Prostate gland (tissue), 2 donors: Measurements from ENCODE around the gene RCAN3. TPM values are rescaled to one million over a fixed set of nuclear protein-coding genes. Genes with fewer than 3 reads are reported as not detected.

ENCODE experiments used
- DNase-seq: peaks from one replicate; pipeline ENCODE4 v3.0.0-alpha.2; 2019; ENCODE audit warnings: low spot score
- H3K27ac ChIP-seq, 2 donors: fragments of 200-600 bp; sonication (generic); 2 replicates each; pipeline ENCODE4 v1.5.1; 2017 to 2019
- H3K27me3 ChIP-seq: fragments of 200-600 bp; sonication (generic); replicated peaks from 2 replicates; pipeline ENCODE4 v1.5.1; 2019; ENCODE audit not compliant: insufficient read depth
- H3K36me3 ChIP-seq, 2 donors: fragments of 200-600 bp; sonication (generic); 1 replicate in 1 of 2; 2 replicates in 1 of 2; pipeline versions ENCODE4 v1.5.1 to v1.8.1; 2017 to 2019
- H3K4me1 ChIP-seq: fragments of 200-600 bp; sonication (generic); replicated peaks from 2 replicates; pipeline ENCODE4 v1.5.1; 2019
- H3K4me3 ChIP-seq, 2 donors: fragments of 200-600 bp; sonication (generic); 2 replicates each; pipeline ENCODE4 v1.5.1; 2017 to 2019
- H3K9me3 ChIP-seq: fragments of 200-600 bp; sonication (generic); 2 replicates; pipeline ENCODE4 v1.5.1; 2017
- POLR2A ChIP-seq: fragments of 450-650 bp; IDR thresholded peaks from one replicate; pipeline ENCODE4 v1.6.1; 2016; ENCODE audit warnings: antibody characterized with exemption, mild to moderate bottlenecking
- POLR2AphosphoS5 ChIP-seq: sonication (generic); formaldehyde crosslinking; IDR thresholded peaks from one replicate; pipeline ENCODE4 v1.6.1; 2017; ENCODE audit warnings: antibody characterized with exemption
- WGBS: methylation state at CpG from one replicate; pipeline ENCODE4 v1.1.5; 2018; 5-methylcytosine and 5-hydroxymethylcytosine counted together
- intact Hi-C: fragments of 100-400 bp; cut with DNase I; formaldehyde crosslinking; loops from one replicate; pipeline ENCODE4 v1.14.2; 2022
- total RNA-seq, 2 donors: library from RNA; depleted of rRNA; stranded (reverse); fragments of >200 nt; gene quantifications; one replicate each; pipeline ENCODE4 v1.1.0, GENCODE V29; 2016
- TF ChIP-seq, protein P1 (sequence below), 4 experiments: fragments of 200-600 bp in 2 of 4; fragments of 450-650 bp in 2 of 4; sonication (generic) in 2 of 4; IDR thresholded peaks; 1 replicate in 3 of 4; 2 replicates in 1 of 4; pipeline ENCODE4 v1.5.1; 2016 to 2019; ENCODE audit warnings: antibody characterized with exemption in 4 of 4, mild to moderate bottlenecking in 2 of 4, moderate library complexity in 2 of 4

Gene RCAN3
- total RNA-seq, 2 donors from 2014 or later = 50.8 to 238 TPM

GRCh38 chr1:24586119-24586518 lies 83.5 kb downstream of the RCAN3 start:
- Histone ChIP-seq H3K36me3 (no peaks in the 10 kb centered on the region), H3K4me1 (no peaks in the 10 kb centered on the region), H3K27me3 (no peaks in the 10 kb centered on the region), H3K4me3 (no peak overlapping the region), H3K27ac (no peak overlapping the region), H3K9me3 (no peaks in the 10 kb centered on the region)
- DNase-seq = no peak
- WGBS = 84% methylated on average over 10 of the region's 10 CpGs
- intact Hi-C loops = no loop called here
- TF ChIP-seq POLR2AphosphoS5 (no peak), POLR2A (no peak)
- TF ChIP-seq, protein P1, sequence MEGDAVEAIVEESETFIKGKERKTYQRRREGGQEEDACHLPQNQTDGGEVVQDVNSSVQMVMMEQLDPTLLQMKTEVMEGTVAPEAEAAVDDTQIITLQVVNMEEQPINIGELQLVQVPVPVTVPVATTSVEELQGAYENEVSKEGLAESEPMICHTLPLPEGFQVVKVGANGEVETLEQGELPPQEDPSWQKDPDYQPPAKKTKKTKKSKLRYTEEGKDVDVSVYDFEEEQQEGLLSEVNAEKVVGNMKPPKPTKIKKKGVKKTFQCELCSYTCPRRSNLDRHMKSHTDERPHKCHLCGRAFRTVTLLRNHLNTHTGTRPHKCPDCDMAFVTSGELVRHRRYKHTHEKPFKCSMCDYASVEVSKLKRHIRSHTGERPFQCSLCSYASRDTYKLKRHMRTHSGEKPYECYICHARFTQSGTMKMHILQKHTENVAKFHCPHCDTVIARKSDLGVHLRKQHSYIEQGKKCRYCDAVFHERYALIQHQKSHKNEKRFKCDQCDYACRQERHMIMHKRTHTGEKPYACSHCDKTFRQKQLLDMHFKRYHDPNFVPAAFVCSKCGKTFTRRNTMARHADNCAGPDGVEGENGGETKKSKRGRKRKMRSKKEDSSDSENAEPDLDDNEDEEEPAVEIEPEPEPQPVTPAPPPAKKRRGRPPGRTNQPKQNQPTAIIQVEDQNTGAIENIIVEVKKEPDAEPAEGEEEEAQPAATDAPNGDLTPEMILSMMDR (IDR thresholded peaks at IDR 0.05) = no peak

DNA sequence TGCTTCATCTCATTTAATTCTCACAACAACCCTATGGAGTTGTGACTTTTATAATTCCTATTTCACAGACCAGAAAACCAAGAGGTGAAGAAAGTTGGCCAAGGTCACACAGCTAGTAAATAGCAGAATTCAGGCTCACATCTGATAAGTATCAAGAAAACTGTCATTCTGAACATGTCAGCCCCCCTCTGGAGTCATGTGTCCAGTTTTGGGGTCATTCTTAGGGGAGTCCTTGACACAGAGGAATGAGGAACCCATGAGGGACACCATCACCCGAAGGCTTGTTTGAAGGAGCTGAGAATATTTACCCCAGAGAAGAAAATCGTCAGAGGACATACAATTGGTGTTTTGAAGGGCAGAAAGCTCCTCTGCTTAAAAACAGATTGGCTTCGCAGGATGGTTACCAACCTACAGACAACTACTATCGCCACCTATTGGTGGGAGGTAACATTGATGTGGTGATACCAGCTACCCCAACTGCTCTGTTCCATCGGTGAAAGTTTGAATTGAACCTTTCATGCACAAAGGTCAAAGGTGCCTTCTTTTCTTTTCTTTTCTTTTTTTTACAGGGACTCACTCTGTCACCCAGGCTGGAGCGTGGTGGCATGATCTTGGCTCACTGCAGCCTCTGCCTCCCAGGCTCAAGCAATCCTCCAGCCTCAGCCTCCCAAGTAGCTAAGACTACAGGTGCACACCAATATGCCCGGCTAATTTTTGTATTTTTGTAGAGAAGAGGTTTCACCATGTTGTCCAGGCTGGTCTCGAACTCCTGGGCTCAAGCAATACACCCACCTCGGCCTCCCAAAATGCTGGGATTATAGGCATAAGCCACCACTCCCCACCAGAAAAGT lies 84.6 kb downstream of the RCAN3 start:
- no peaks in the 10 kb centered on the region for H3K4me1 ChIP-seq
- H3K4me3 ChIP-seq = no peak overlapping the region
- H3K36me3 ChIP-seq = no peaks in the 10 kb centered on the region
- peak; percentile 65 for DNase-seq
- TF ChIP-seq, protein P1 (IDR thresholded peaks at IDR 0.05) = peak; percentile 38 to 77 (median 72)
- TF ChIP-seq POLR2A = no peak
- TF ChIP-seq POLR2AphosphoS5 = peak; percentile 50
- intact Hi-C loops = no loop called here
- no peaks in the 10 kb centered on the region for H3K9me3 ChIP-seq
- no peaks in the 10 kb centered on the region for H3K27me3 ChIP-seq
- 36% methylated on average over 9 of the region's 9 CpGs for WGBS
- H3K27ac ChIP-seq = no peak overlapping the region

GRCh38 chr1:24588573-24588972 lies 85.9 kb downstream of the RCAN3 start:
- WGBS = 63% methylated on average over 5 of the region's 5 CpGs
- no peak for DNase-seq

GRCh38 chr1:24589200-24589599 lies 86.6 kb downstream of the RCAN3 start:
- Histone ChIP-seq H3K9me3 (no peaks in the 10 kb centered on the region), H3K4me1 (no peaks in the 10 kb centered on the region), H3K36me3 (no peaks in the 10 kb centered on the region), H3K27ac (no peak overlapping the region), H3K4me3 (no peak overlapping the region), H3K27me3 (no peaks in the 10 kb centered on the region)
- no peak for TF ChIP-seq POLR2AphosphoS5
- no peak for TF ChIP-seq POLR2A
- TF ChIP-seq, protein P1 (IDR thresholded peaks at IDR 0.05) = no peak
- DNase-seq = no peak
- WGBS = 65% methylated on average over 3 of the region's 3 CpGs
- intact Hi-C loops = no loop called here

More at GRCh38 chr1:24588573-24588972, 85.9 kb downstream of the RCAN3 start:
- H3K36me3 ChIP-seq = no peaks in the 10 kb centered on the region
- TF ChIP-seq POLR2A (no peak), POLR2AphosphoS5 (no peak)
- TF ChIP-seq, protein P1 (IDR thresholded peaks at IDR 0.05) = no peak
- no peak overlapping the region for H3K4me3 ChIP-seq
- H3K27me3 ChIP-seq = no peaks in the 10 kb centered on the region
- intact Hi-C loops = no loop called here
- H3K9me3 ChIP-seq = no peaks in the 10 kb centered on the region
- H3K4me1 ChIP-seq = no peaks in the 10 kb centered on the region
- H3K27ac ChIP-seq = no peak overlapping the region

Other genes starting within 250 kb of the RCAN3 start
- 1 to 10 TPM; 8.1 to 8.4 TPM for gene GRHL3, start 183.5 kb upstream of the RCAN3 start, total RNA-seq
- gene STPG1, start 89.1 kb upstream of the RCAN3 start, total RNA-seq = 10 to 100 TPM in 1 of 2 donors, 1 to 10 TPM in 1; 9.8 to 10.8 TPM
- gene NIPAL3, start 87.0 kb upstream of the RCAN3 start, total RNA-seq = 100 to 1,000 TPM; 125 to 350 TPM
- gene NCMAP, start 53.3 kb downstream of the RCAN3 start, total RNA-seq = 1 to 10 TPM; 2.0 to 7.7 TPM
- 100 to 1,000 TPM; 119 to 147 TPM for gene SRRM1, start 140.5 kb downstream of the RCAN3 start, total RNA-seq
- 100 to 1,000 TPM in 1 of 2 donors, 10 to 100 TPM in 1; 77.2 to 124 TPM for gene CLIC4, start 242.6 kb downstream of the RCAN3 start, total RNA-seq